Activated gamma-delta T cell treated with anti-CD3 and anti-CD28 coated beads, Interleukin-2, amount 50 U/mL, for 16 hours (primary cell): ENCODE measurements around the gene ISX.

Experiments
- DNase-seq: peaks from one replicate; pipeline ENCODE4 v3.0.0-alpha.2; 2020; ENCODE audit warnings: low read depth

ISX gene

DNA sequence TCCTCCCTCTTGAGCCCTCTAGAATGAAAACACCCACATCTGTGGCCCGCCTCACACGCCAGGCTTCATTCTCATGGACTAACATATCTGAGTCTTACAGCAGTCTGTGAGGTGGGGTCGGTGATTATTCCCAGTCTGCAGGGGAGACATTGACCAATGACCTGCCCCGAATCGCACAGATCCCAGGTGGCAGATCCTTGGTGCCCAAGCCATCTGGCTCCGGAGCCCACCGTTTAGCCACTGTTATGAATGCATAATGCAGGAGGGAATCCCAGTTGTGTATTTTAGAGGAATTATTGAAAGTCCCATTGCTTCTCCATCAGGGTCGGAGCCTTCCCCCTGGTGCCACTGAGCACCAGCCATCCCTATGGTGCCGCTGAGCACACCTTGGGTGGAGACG lies 47.4 kb downstream of the ISX start:
- no peak for DNase-seq

- DNase-seq: no peak
These were observed 48.4 kb downstream of the ISX start for GRCh38 chr22:35114131-35114980.

DNA sequence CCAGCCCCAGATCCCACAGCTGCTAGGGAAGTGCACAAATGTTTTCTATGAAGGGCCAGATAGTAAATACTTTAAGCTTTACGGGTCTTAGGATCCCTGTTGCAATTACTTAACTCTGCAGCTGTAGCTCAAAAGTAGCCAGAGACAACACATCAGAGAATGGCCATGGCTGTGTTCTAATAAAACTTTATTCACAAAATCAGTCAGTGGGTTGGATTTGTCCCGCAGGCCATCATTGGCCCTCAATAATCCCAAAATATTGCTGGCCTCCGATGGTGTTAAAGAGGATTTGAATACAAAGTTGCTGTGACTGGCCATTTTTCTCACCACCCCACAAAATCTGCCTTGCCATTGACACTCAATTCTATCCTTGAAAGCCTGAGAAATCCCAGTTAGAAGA lies 49.6 kb downstream of the ISX start:
- no peak for DNase-seq

GRCh38 chr22:35116269-35116668 lies 50.3 kb downstream of the ISX start:
- no peak for DNase-seq

GRCh38 chr22:35116817-35117216 lies 50.9 kb downstream of the ISX start:
- DNase-seq: no peak

GRCh38 chr22:35119494-35119893 lies 53.5 kb downstream of the ISX start:
- DNase-seq: no peak

DNA sequence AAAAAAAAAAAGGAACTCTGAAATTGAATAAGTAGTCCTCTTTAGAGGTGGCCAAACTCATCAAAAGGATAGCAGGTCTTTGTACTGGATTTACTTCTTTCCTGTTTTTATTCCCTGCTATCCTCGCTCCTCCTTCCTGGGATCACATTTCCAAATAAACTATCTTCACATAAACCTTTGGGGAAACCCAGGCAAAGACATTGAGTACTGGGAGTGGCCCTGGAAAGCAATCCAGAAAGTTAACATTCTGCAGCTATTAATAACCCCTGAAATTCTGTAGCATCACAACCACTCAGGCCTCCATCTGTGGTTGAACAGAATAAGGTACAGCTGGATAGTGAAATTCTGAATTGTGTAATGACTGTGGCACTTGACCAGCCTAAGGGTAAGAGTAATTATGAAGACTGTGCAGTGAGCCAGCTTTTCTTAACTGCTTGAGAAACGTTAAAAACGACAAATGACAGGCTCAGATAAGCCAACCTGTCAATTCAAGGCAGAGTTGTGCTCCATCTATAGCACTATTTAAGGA lies 58.8 kb downstream of the ISX start:
- DNase-seq: no peak

- DNase-seq: no peak
These were observed 61.0 kb downstream of the ISX start for GRCh38 chr22:35126993-35127392.

DNA sequence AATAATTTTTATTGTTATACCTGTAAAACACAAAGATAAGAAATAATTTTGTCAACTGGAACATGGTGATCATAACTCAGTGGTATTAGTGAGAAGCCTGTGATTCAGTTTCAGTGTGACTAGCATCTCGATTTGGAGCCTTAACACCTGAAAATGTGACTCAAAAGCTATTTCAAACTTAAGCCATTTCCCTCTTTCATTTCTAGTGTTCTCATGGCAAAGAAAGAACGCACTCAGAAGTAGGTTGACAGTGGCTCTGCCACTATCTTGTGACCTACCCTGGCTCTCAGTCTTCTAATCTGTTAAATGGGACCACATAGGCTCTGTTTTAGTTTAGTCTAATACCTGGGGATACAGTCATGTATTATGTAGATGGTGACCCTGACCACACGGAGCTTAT lies 62.7 kb downstream of the ISX start:
- no peak for DNase-seq

DNA sequence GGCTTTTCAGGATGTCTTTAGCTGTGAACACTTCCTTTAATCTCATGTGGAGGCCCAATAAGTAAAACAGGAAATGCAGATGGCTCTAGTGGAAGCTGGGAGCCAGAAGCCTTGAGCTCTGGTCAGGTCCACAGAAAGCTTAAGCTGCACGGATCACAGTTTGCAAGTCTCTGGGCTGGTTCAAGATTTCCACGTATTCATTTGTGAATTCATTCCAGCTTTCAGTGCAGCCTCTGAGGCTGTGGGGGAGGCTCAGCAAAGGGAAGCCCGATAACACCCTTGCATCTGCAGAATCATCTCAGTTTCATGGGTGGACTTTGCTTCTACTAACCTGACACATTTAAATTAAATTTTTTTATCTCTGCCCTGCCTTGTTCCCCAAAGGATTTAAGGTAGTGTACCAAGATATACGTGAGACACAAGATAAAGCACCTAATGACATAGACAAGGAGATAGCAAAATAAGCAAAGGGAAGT lies 65.6 kb downstream of the ISX start:
- DNase-seq: no peak

DNA sequence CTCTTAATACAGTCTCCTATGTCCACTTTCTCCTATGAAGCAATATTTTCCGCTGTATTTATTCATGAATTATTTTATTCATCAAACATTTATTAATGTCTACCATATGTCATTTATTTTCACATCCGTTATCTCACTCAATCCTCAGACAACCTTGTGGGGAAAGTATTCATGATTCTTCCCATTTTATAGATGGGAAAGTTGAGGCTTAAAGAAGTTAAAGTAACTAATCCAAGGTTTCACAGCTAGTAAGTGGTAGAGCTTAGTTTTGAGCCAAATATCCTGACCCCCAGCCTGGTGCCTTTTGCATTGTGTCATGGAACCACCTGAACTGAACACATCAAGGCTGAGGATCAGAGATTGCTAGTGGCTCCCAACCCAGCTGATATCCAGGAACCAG lies 66.6 kb downstream of the ISX start:
- DNase-seq: no peak

DNA sequence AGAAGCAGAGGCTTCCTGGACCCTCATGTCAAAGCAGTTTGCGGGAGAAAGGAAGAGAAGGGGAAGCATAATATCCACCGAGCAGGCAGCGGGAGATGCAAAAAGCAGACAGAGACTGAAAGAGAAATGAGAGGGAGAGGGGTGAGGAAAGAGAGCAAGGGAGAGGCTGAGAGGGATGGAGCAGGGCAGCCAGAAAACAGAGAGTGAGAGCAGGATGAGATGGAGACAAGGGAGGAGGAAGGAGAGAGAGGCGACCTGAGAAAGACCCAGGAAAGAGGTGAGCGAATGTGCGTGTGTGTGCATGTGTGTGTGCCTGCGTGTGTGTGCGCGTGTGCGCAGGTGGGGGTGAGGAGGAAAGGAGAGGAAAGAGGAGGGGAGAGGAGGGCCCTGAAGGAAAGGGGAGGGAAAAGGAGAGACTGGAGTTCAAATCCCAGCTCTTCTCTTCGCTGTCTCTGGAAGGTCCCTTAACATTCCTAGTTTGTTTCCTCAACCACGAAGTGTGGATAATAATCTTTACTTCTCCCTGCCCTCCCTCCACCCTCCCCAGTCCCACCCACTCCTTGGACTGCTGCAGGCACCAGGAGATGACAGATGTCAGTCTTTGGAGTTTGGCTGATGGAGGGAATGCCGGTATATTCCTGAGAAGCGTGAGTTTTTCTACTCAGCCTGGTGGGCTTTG lies 67.9 kb downstream of the ISX start:
- no peak for DNase-seq

DNA sequence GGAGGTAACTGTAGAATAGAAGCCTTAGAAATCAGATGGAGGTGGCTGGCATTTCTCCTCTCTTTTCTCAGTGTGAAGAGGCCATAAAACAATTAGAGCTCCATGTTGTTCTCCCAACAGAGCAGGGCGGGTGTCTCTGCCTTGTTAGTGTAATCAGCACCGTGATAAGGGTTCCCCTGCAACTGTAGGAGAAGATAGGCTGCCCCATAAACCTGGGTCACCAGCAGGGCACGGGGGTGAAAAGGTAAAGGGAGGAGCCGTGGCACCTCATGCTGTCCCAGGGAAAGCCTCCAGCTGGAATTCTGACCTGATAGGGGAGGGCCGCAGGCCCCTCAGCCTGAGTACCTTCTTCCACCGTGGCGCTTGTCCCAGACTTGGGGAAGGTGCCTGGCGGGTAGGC lies 68.7 kb downstream of the ISX start:
- no peak for DNase-seq

DNA sequence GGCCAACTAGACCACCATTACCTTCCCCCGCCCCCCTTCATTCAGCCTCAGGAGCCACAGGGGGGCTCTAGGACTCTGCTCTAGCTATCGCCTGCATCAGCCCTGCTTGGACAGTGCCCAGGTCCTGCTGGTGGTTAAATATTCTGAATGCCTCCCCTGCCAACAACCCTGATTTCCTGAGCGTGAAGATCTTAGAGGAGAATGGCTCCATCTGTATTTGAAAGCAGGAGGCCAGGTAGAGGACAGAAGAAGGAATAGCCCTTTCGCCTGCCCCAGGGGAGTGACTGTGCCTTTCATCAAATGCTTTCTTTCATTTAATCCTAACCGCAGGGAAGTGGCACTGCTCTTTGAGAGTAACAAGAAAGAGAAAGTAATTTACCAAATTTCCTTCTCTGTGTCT lies 69.2 kb downstream of the ISX start:
- no peak for DNase-seq
